Measurements from ENCODE around the gene BORCS5.

DNA sequence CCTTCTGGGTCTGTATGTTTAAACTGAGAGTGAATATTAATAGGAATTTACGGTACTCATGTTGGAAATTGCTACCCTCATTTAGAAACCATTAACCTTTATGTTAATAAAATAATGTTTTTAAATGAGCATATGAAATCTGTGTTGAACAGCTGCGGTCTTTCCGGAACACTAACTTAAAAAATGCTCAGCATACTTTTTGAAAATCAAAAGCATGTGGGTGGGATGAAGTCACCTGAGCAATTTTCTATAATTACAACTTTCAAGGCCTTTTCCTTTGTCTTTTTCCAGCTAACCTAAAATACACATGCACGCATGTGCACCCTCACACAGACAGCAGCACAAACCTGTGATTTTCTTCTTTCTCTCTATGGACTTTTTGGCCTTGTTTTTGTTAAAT, 39.8 kb downstream of the BORCS5 start:
- TF ChIP-seq, protein P1, sequence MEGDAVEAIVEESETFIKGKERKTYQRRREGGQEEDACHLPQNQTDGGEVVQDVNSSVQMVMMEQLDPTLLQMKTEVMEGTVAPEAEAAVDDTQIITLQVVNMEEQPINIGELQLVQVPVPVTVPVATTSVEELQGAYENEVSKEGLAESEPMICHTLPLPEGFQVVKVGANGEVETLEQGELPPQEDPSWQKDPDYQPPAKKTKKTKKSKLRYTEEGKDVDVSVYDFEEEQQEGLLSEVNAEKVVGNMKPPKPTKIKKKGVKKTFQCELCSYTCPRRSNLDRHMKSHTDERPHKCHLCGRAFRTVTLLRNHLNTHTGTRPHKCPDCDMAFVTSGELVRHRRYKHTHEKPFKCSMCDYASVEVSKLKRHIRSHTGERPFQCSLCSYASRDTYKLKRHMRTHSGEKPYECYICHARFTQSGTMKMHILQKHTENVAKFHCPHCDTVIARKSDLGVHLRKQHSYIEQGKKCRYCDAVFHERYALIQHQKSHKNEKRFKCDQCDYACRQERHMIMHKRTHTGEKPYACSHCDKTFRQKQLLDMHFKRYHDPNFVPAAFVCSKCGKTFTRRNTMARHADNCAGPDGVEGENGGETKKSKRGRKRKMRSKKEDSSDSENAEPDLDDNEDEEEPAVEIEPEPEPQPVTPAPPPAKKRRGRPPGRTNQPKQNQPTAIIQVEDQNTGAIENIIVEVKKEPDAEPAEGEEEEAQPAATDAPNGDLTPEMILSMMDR (IDR thresholded peaks at IDR 0.05), result no peak
- TF ChIP-seq, protein P2, sequence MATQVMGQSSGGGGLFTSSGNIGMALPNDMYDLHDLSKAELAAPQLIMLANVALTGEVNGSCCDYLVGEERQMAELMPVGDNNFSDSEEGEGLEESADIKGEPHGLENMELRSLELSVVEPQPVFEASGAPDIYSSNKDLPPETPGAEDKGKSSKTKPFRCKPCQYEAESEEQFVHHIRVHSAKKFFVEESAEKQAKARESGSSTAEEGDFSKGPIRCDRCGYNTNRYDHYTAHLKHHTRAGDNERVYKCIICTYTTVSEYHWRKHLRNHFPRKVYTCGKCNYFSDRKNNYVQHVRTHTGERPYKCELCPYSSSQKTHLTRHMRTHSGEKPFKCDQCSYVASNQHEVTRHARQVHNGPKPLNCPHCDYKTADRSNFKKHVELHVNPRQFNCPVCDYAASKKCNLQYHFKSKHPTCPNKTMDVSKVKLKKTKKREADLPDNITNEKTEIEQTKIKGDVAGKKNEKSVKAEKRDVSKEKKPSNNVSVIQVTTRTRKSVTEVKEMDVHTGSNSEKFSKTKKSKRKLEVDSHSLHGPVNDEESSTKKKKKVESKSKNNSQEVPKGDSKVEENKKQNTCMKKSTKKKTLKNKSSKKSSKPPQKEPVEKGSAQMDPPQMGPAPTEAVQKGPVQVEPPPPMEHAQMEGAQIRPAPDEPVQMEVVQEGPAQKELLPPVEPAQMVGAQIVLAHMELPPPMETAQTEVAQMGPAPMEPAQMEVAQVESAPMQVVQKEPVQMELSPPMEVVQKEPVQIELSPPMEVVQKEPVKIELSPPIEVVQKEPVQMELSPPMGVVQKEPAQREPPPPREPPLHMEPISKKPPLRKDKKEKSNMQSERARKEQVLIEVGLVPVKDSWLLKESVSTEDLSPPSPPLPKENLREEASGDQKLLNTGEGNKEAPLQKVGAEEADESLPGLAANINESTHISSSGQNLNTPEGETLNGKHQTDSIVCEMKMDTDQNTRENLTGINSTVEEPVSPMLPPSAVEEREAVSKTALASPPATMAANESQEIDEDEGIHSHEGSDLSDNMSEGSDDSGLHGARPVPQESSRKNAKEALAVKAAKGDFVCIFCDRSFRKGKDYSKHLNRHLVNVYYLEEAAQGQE (IDR thresholded peaks at IDR 0.05; ENCODE audit: insufficient read depth in 1 of 2, low read depth in 2 of 2, low read length in 1 of 2), result no peak
- TF ChIP-seq TCF7L2 (IDR thresholded peaks at IDR 0.05; ENCODE audit: low read depth, low read length), result no peak

Data from Panc1 (cell line).